K562 (cell line): ENCODE measurements around the gene PPIL6. TPM values are rescaled to one million over a fixed set of nuclear protein-coding genes. Genes with fewer than 3 reads are reported as not detected.
A peak's percentile ranks its signal among the peaks of the same experiment; 100 is the strongest.
"Not testable (repeated sequence)": the region's sequence is repeated elsewhere in the genome, so short reads cannot be mapped to it uniquely, and the experiment has no call there.

ENCODE experiments used
- ATAC-seq: fragments of 200-7000 bp; cut with Tn5 transposase; 3 replicates; pipeline ENCODE4 v1.9.1; 2020; ENCODE audit warnings: moderate library complexity
- BruUV-seq: library from RNA; stranded (reverse); fragments of 400-500 nt; replicated peaks from 2 replicates; lab custom pipeline; 2021; lab: Mats Ljungman, UMichigan
- CTCF ChIA-PET: fragments of 300-600 bp; formaldehyde crosslinking; extraction: SDS; loops from one replicate; lab custom pipeline; 2021; ENCODE audit warnings: low intra/inter-chr PET ratio; lab: Yijun Ruan, JAX
- POLR2A ChIA-PET: fragments of 300-600, 350-650 bp; sonication (Branson Sonifier 250); formaldehyde crosslinking; extraction: SDS; loops from one replicate; lab custom pipeline; 2021; ENCODE audit warnings: antibody characterized with exemption, inconsistent platforms; lab: Yijun Ruan, JAX
- DNase-seq, 4 experiments: peaks; one replicate each; pipeline versions ENCODE4 v3.0.0 to v3.0.0-alpha.2; 2011 to 2018; ENCODE audit warnings: low spot score in 3 of 4, mixed read lengths in 3 of 4; ENCODE audit errors: extremely low read depth in 1 of 4
- FAIRE-seq: peaks from 2 replicates; lab custom pipeline; 2011; peaks lifted over from hg19 to GRCh38; lab: Jason Lieb, UNC
- H2AFZ ChIP-seq: 2 replicates; pipeline ENCODE4 v1.6.0; 2011; ENCODE audit warnings: low read depth, low read length, control low read depth, inconsistent platforms
- H3K27ac ChIP-seq: fragments of 200-600 bp; 3 replicates; pipeline ENCODE4 v1.8.0; 2011; ENCODE audit warnings: low read depth, mild to moderate bottlenecking, control low read depth, inconsistent platforms, low read length, moderate library complexity, mixed read lengths; ENCODE audit errors: extremely low read depth
- H3K27me3 ChIP-seq, 2 experiments: fragments of 300-600 bp in 1 of 2; 2 replicates in 1 of 2; 3 replicates in 1 of 2; pipeline versions ENCODE4 v1.6.0 to v1.8.0; 2011; ENCODE audit warnings: inconsistent platforms in 2 of 2, low read length in 2 of 2, mild to moderate bottlenecking in 1 of 2, mixed read lengths in 1 of 2, moderate library complexity in 1 of 2; ENCODE audit not compliant: control insufficient read depth in 2 of 2, insufficient read depth in 2 of 2
- H3K36me3 ChIP-seq: fragments of 300-600 bp; 3 replicates; pipeline ENCODE4 v1.8.0; 2011; ENCODE audit warnings: mild to moderate bottlenecking, low read length, inconsistent platforms; ENCODE audit not compliant: control insufficient read depth, insufficient read depth
- H3K4me1 ChIP-seq, 2 experiments: fragments of 200-600 bp in 1 of 2; replicated peaks in 1 of 2; 2 replicates in 1 of 2; 3 replicates in 1 of 2; pipeline versions ENCODE4 v1.5.1 to v1.8.0; 2011; ENCODE audit warnings: inconsistent platforms in 2 of 2, low read length in 2 of 2, mild to moderate bottlenecking in 1 of 2, mixed read lengths in 1 of 2, moderate library complexity in 1 of 2; ENCODE audit not compliant: control insufficient read depth in 2 of 2, insufficient read depth in 2 of 2
- H3K4me2 ChIP-seq: 2 replicates; pipeline ENCODE4 v1.6.1; 2011; ENCODE audit warnings: low read length, control low read depth, inconsistent platforms, mixed read lengths; ENCODE audit not compliant: insufficient read depth
- H3K4me3 ChIP-seq: fragments of 200-600 bp; sonication (generic), shearing (Covaris generic); 2 replicates; pipeline ENCODE4 v1.5.1; 2016; ENCODE audit warnings: control low read depth, inconsistent platforms
- H3K79me2 ChIP-seq: fragments of 200-600 bp; 3 replicates; pipeline ENCODE4 v1.8.0; 2011; ENCODE audit warnings: low read length, inconsistent platforms; ENCODE audit not compliant: control insufficient read depth, insufficient read depth
- H3K9ac ChIP-seq, 2 experiments: 2 replicates each; pipeline versions ENCODE4 v1.6.0 to v1.6.1; 2011; ENCODE audit warnings: low read depth in 2 of 2, low read length in 2 of 2, control low read depth in 1 of 2, inconsistent platforms in 1 of 2, mild to moderate bottlenecking in 1 of 2, mixed read lengths in 1 of 2; ENCODE audit not compliant: insufficient read depth in 1 of 2
- H3K9me1 ChIP-seq: one replicate; pipeline ENCODE4 v1.6.0; 2011; ENCODE audit warnings: inconsistent platforms, mild to moderate bottlenecking, low read length, moderate library complexity; ENCODE audit not compliant: control insufficient read depth, insufficient read depth
- H3K9me3 ChIP-seq: replicated peaks from 2 replicates; pipeline ENCODE4 v1.5.1; 2011; ENCODE audit warnings: low read depth, low read length, inconsistent platforms; ENCODE audit not compliant: control insufficient read depth, insufficient read depth
- H4K20me1 ChIP-seq: replicated peaks from 2 replicates; pipeline ENCODE4 v1.6.1; 2011; ENCODE audit warnings: low read length, inconsistent platforms, mixed read lengths; ENCODE audit not compliant: control insufficient read depth, insufficient read depth
- BCOR ChIP-seq: fragments of 450-650 bp; IDR thresholded peaks from 2 replicates; pipeline ENCODE4 v1.6.1; 2016
- KDM1A ChIP-seq, 2 experiments: fragments of 450-650 bp; IDR thresholded peaks; 2 replicates each; pipeline ENCODE4 v1.6.1; 2016; ENCODE audit warnings: mild to moderate bottlenecking in 2 of 2
- NCOR1 ChIP-seq: fragments of 450-650 bp; IDR thresholded peaks from 2 replicates; pipeline ENCODE4 v1.6.1; 2016; ENCODE audit warnings: mild to moderate bottlenecking, moderate library complexity
- NFIC ChIP-seq: fragments of 450-650 bp; IDR thresholded peaks from 2 replicates; pipeline ENCODE4 v1.6.1; 2017; ENCODE audit warnings: mild to moderate bottlenecking, inconsistent platforms
- POLR2A ChIP-seq: fragments of 450-650 bp; conservative IDR thresholded peaks from 2 replicates; pipeline ENCODE4 v1.6.1; 2016
- POLR2B ChIP-seq: fragments of 450-650 bp; IDR thresholded peaks from 2 replicates; pipeline ENCODE4 v1.6.1; 2018; ENCODE audit warnings: low read depth; ENCODE audit not compliant: partially characterized antibody
- ZNF146 ChIP-seq: IDR thresholded peaks from one replicate; pipeline ENCODE4 v1.6.1; 2018; ENCODE audit warnings: missing compliant biosample characterization; ENCODE audit not compliant: unreplicated experiment
- ZNF184 ChIP-seq: sonication (generic); formaldehyde crosslinking; IDR thresholded peaks from 2 replicates; pipeline ENCODE4 v1.5.0; 2020; ENCODE audit warnings: missing genetic modification reagents
- WGBS: fragments of 100-300 bp; shearing (Covaris generic); methylation state at CpG from one replicate; pipeline ENCODE4 v1.1.6; 2016; ENCODE audit warnings: low coverage, mixed read lengths; ENCODE audit not compliant: insufficient coverage; ENCODE audit errors: missing lambda C conversion rate; 5-methylcytosine and 5-hydroxymethylcytosine counted together
- in situ Hi-C: fragments of 300-500 bp; cut with MboI; formaldehyde crosslinking; loops from 4 replicates; pipeline ENCODE4 v1.15.0; 2018; ENCODE audit warnings: inconsistent platforms, mixed read lengths
- intact Hi-C: fragments of 100-400 bp; cut with micrococcal nuclease; formaldehyde crosslinking; loops from 2 replicates; pipeline ENCODE4 v1.14.2; 2022
- polyA plus RNA-seq, 8 experiments: library from polyadenylated mRNA; depleted of rRNA in 4 of 8; stranded (reverse) in 5 of 8; unstranded in 3 of 8; fragments of >200 nt; fragmentation: Nextera tagmentation in 2 of 8; fragmentation: Illumina TruSeq in 1 of 8; extraction: Ambion mirVana in 2 of 8; extraction: Trizol in 1 of 8; gene quantifications; 2 replicates each; pipeline versions ENCODE4 v1.2.1 to v1.2.3, GENCODE V29; 2011 to 2014; ENCODE audit warnings: inconsistent platforms in 1 of 8, missing spikeins in 1 of 8
- total RNA-seq, 7 experiments: library from RNA; depleted of rRNA in 6 of 7; stranded (reverse); fragments of >200 nt in 6 of 7; fragmentation: Illumina TruSeq in 2 of 7; extraction: Trizol in 2 of 7; gene quantifications; 2 replicates each; pipeline versions ENCODE4 v1.2.1 to v1.2.3, GENCODE V29; 2011 to 2021; ENCODE audit warnings: low replicate concordance in 1 of 7
- TF ChIP-seq, protein P1 (sequence below), 2 experiments: fragments of 450-650 bp; IDR thresholded peaks; 2 replicates each; pipeline ENCODE4 v1.6.1; 2018; ENCODE audit warnings: mild to moderate bottlenecking in 2 of 2, low read depth in 1 of 2; ENCODE audit not compliant: partially characterized antibody in 2 of 2

Gene PPIL6
- total and polyA plus RNA-seq, 9 of the 15 experiments (the other 6 are each of a cell fraction or from before 2014, with no cell fraction given), result 0.03 to 0.98 (median 0.41) TPM; not detected in 1

DNA sequence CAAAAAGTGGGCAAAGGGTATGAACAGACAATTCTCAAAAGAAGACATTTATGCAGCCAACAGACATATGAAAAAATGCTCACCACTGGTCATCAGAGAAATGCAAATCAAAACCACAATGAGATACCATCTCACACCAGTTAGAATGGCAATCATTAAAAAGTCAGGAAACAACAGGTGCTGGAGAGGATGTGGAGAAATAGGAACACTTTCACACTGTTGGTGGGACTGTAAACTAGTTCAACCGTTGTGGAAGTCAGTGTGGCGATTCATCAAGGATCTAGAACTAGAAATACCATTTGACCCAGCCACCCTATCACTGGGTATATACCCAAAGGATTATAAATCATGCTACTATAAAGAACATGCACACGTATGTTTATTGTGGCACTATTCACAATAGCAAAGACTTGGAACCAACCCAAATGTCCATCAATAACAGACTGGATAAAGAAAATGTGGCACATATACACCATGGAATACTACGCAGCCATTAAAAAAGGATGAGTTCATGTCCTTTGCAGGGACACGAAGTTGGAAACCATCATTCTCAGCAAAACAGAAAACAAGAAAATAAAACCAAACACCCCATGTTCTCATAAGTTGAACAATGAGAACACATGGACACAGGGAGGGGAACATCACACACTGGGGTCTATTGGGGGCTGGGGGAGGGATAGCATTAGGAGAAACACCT lies 75.9 kb downstream of the PPIL6 start:
- H3K27me3 ChIP-seq, POLR2A ChIA-PET, H2AFZ ChIP-seq, intact Hi-C loops, ATAC-seq, H3K4me1 ChIP-seq, FAIRE-seq, H4K20me1 ChIP-seq, H3K4me2 ChIP-seq, H3K9ac ChIP-seq, H3K9me1 ChIP-seq, BruUV-seq, CTCF ChIA-PET, H3K27ac ChIP-seq, H3K4me3 ChIP-seq, DNase-seq, H3K9me3 ChIP-seq, in situ Hi-C loops: not testable (repeated sequence)
- peak; percentile 90 for TF ChIP-seq ZNF146
- peak; percentile 33; the same call in 1 of the 2 replicates for TF ChIP-seq NFIC
- 0 out of 4 replicates have a peak, but pooled peaks of 1 of the 2 experiments have one; percentile 13 for TF ChIP-seq KDM1A (IDR thresholded peaks at IDR 0.05)
- peak; percentile 42 for TF ChIP-seq POLR2B
- 0 out of 2 replicates have a peak, but pooled peaks have one; percentile 52 for TF ChIP-seq ZNF184 (CRISPR knock-in tag)
- peak; percentile 45; the same call in 1 of the 2 replicates for TF ChIP-seq BCOR
- TF ChIP-seq, protein P1, sequence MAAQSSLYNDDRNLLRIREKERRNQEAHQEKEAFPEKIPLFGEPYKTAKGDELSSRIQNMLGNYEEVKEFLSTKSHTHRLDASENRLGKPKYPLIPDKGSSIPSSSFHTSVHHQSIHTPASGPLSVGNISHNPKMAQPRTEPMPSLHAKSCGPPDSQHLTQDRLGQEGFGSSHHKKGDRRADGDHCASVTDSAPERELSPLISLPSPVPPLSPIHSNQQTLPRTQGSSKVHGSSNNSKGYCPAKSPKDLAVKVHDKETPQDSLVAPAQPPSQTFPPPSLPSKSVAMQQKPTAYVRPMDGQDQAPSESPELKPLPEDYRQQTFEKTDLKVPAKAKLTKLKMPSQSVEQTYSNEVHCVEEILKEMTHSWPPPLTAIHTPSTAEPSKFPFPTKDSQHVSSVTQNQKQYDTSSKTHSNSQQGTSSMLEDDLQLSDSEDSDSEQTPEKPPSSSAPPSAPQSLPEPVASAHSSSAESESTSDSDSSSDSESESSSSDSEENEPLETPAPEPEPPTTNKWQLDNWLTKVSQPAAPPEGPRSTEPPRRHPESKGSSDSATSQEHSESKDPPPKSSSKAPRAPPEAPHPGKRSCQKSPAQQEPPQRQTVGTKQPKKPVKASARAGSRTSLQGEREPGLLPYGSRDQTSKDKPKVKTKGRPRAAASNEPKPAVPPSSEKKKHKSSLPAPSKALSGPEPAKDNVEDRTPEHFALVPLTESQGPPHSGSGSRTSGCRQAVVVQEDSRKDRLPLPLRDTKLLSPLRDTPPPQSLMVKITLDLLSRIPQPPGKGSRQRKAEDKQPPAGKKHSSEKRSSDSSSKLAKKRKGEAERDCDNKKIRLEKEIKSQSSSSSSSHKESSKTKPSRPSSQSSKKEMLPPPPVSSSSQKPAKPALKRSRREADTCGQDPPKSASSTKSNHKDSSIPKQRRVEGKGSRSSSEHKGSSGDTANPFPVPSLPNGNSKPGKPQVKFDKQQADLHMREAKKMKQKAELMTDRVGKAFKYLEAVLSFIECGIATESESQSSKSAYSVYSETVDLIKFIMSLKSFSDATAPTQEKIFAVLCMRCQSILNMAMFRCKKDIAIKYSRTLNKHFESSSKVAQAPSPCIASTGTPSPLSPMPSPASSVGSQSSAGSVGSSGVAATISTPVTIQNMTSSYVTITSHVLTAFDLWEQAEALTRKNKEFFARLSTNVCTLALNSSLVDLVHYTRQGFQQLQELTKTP (IDR thresholded peaks at IDR 0.05; ENCODE audit: low read depth in 1 of 2, partially characterized antibody in 2 of 2), result peak in 1 of 2 experiments; percentile 85
- peak; percentile 36; the same call in 1 of the 2 replicates for TF ChIP-seq POLR2A
- peak; percentile 19; the same call in 1 of the 2 replicates for TF ChIP-seq NCOR1
- 95% methylated on average over 5 of the region's 5 CpGs for WGBS
- Histone ChIP-seq H3K79me2 (peaks cover 37% of the 10 kb centered on the region), H3K36me3 (peaks cover 90% of the 10 kb centered on the region)
